Hepatocyte (in vitro differentiated cells): ENCODE measurements around the gene SMAD7. TPM values are rescaled to one million over a fixed set of nuclear protein-coding genes. Genes with fewer than 3 reads are reported as not detected.
A peak's percentile ranks its signal among the peaks of the same experiment; 100 is the strongest.

ENCODE experiments used
- DNase-seq: peaks from one replicate; pipeline ENCODE4 v3.0.0-alpha.2; 2016; ENCODE audit warnings: low spot score
- H2AFZ ChIP-seq: fragments of 200-600 bp; sonication (generic); 2 replicates; pipeline ENCODE4 v1.6.0; 2016; ENCODE audit warnings: antibody characterized with exemption, mild to moderate bottlenecking
- H3K27ac ChIP-seq: fragments of 200-600 bp; sonication (generic); 2 replicates; pipeline ENCODE4 v1.5.1; 2016; ENCODE audit warnings: mild to moderate bottlenecking
- H3K27me3 ChIP-seq: fragments of 200-600 bp; sonication (generic); 2 replicates; pipeline ENCODE4 v1.6.1; 2016
- H3K36me3 ChIP-seq: fragments of 200-600 bp; sonication (generic); replicated peaks from 2 replicates; pipeline ENCODE4 v1.5.1; 2016; ENCODE audit warnings: low read depth; ENCODE audit not compliant: insufficient read depth
- H3K4me1 ChIP-seq: fragments of 200-600 bp; sonication (generic); 2 replicates; pipeline ENCODE4 v1.5.1; 2016; ENCODE audit warnings: mild to moderate bottlenecking, moderate library complexity; ENCODE audit not compliant: insufficient read depth
- H3K4me2 ChIP-seq: fragments of 200-600 bp; sonication (generic); 2 replicates; pipeline ENCODE4 v1.6.0; 2016
- H3K4me3 ChIP-seq: fragments of 200-600 bp; sonication (generic); 2 replicates; pipeline ENCODE4 v1.5.1; 2016; ENCODE audit warnings: mild to moderate bottlenecking
- H3K79me2 ChIP-seq: fragments of 200-600 bp; sonication (generic); 2 replicates; pipeline ENCODE4 v1.6.0; 2017; ENCODE audit warnings: mild to moderate bottlenecking
- H3K9me2 ChIP-seq: fragments of 200-600 bp; sonication (generic); replicated peaks from 2 replicates; pipeline ENCODE4 v1.6.0; 2017; ENCODE audit warnings: mild to moderate bottlenecking; ENCODE audit not compliant: insufficient read depth
- H3K9me3 ChIP-seq: fragments of 200-600 bp; sonication (generic); 2 replicates; pipeline ENCODE4 v1.5.1; 2016; ENCODE audit warnings: low read depth, mild to moderate bottlenecking
- H4K20me1 ChIP-seq: fragments of 200-600 bp; sonication (generic); 2 replicates; pipeline ENCODE4 v1.6.0; 2016; ENCODE audit warnings: mild to moderate bottlenecking; ENCODE audit not compliant: insufficient read depth, poor library complexity, severe bottlenecking
- CTCF ChIP-seq: fragments of 200-600 bp; sonication (generic); IDR thresholded peaks from 2 replicates; pipeline ENCODE4 v1.5.1; 2016; ENCODE audit warnings: antibody characterized with exemption, mild to moderate bottlenecking; ENCODE audit not compliant: poor library complexity
- EZH2 ChIP-seq: fragments of 200-600 bp; sonication (generic); IDR thresholded peaks from 2 replicates; pipeline ENCODE4 v1.6.1; 2016; ENCODE audit warnings: antibody characterized with exemption, mild to moderate bottlenecking, borderline replicate concordance
- EZH2phosphoT487 ChIP-seq: fragments of 200-600 bp; sonication (generic); IDR thresholded peaks from one replicate; pipeline ENCODE4 v1.6.1; 2018; ENCODE audit warnings: antibody characterized with exemption, mild to moderate bottlenecking, low read depth, moderate library complexity; ENCODE audit not compliant: unreplicated experiment, severe bottlenecking
- WGBS: methylation state at CpG from one replicate; pipeline ENCODE4 v1.1.6; 2016; ENCODE audit warnings: low lambda C conversion rate; ENCODE audit errors: missing lambda C conversion rate; 5-methylcytosine and 5-hydroxymethylcytosine counted together
- polyA plus RNA-seq: library from polyadenylated mRNA; unstranded; fragments of >200 nt; fragmentation: Nextera tagmentation; extraction: Ambion mirVana; gene quantifications from 2 replicates; pipeline ENCODE4 v1.2.1, GENCODE V29; 2016
- total RNA-seq: library from RNA; depleted of rRNA; stranded (reverse); fragments of >200 nt; gene quantifications from 2 replicates; pipeline ENCODE4 v1.2.3, GENCODE V29; 2014

SMAD7 gene
- total and polyA plus RNA-seq, 2 experiments from 2014 or later = 65.4 to 71.1 TPM

DNA sequence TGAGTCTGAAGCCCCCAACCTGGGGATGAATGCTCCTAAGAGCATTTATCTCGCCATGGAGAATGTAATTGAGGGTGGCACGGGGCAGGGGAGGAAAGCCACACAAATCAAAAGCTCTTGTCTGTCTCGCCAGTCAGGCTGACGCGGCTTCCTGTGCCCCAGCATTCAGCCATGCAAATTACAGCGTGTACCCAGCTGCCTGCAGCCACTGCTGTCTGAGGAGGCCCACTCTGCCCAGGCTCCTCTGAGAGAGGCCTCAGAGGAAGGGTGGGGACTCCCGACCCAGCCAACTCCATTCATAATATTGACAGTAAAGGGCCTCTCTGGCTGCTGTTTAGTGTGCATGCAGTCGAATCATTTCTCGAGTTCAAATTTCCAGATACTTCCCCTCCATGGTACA, 22.0 kb downstream of the SMAD7 start:
- no peaks in the 10 kb centered on the region for H3K9me2 ChIP-seq
- H4K20me1 ChIP-seq = peaks cover 84% of the 10 kb centered on the region
- H3K27ac ChIP-seq = peak overlapping the region; percentile 94
- DNase-seq = peak; percentile 81
- peaks cover 93% of the 10 kb centered on the region for H3K79me2 ChIP-seq
- no peaks in the 10 kb centered on the region for H3K36me3 ChIP-seq
- 11% methylated on average over 9 of the region's 9 CpGs for WGBS
- TF ChIP-seq EZH2phosphoT487 = no peak
- no peak for TF ChIP-seq EZH2
- no peak for TF ChIP-seq CTCF
- no peak overlapping the region for H2AFZ ChIP-seq
- peaks cover 94% of the 10 kb centered on the region for H3K4me1 ChIP-seq
- H3K4me2 ChIP-seq = peak overlapping the region; percentile 72
- no peak overlapping the region for H3K4me3 ChIP-seq
- H3K9me3 ChIP-seq = no peaks in the 10 kb centered on the region
- no peaks in the 10 kb centered on the region for H3K27me3 ChIP-seq

DNA sequence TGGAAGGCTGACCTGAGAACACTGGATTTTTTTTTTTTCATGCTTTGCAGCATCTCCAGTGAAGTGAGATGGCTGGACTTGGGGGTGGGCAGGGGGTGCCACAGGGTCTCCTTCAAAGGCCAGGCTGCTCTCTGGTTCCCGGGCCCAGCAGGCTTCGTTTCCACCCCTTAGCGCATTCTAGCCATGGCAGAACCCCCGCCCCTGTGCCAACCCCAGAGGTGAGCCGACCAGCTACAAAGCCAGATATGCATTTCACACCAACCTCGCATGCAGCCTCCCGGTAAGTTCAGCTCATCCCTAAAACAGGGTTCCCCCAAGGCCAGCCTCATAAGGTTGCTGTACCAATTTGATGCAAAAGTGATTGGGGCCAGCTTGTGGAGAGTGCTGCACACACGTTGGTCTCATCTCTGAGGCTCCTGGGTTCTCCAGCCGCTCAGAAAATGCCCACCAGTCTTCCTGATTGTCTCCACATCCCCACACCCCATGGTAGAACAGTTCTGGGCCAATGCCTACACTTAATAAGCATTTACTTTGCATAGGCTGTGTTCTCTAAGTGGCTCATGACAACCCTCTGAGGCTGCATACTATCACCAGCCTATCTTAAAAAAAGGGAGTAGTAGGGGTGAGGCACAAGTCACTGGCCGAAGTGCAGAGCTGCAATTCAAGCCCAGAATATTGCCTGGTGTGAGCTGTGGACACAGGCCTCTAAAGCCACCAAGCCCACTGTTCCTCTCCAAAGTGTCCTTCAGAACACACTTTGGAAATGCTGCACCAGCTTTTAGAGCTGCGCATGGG, 23.3 kb downstream of the SMAD7 start:
- peaks cover 83% of the 10 kb centered on the region for H4K20me1 ChIP-seq
- no peaks in the 10 kb centered on the region for H3K27me3 ChIP-seq
- peak overlapping the region; percentile 94 for H3K27ac ChIP-seq
- H3K4me2 ChIP-seq = peak overlapping the region; percentile 72
- DNase-seq = no peak
- no peaks in the 10 kb centered on the region for H3K9me3 ChIP-seq
- H3K4me3 ChIP-seq = no peak overlapping the region
- TF ChIP-seq CTCF (no peak), EZH2phosphoT487 (no peak), EZH2 (no peak)
- H3K9me2 ChIP-seq = no peaks in the 10 kb centered on the region
- peaks cover 93% of the 10 kb centered on the region for H3K4me1 ChIP-seq
- WGBS = 81% methylated on average over 11 of the region's 11 CpGs
- H2AFZ ChIP-seq = no peak overlapping the region
- H3K79me2 ChIP-seq = peaks cover 91% of the 10 kb centered on the region
- H3K36me3 ChIP-seq = no peaks in the 10 kb centered on the region

DNA sequence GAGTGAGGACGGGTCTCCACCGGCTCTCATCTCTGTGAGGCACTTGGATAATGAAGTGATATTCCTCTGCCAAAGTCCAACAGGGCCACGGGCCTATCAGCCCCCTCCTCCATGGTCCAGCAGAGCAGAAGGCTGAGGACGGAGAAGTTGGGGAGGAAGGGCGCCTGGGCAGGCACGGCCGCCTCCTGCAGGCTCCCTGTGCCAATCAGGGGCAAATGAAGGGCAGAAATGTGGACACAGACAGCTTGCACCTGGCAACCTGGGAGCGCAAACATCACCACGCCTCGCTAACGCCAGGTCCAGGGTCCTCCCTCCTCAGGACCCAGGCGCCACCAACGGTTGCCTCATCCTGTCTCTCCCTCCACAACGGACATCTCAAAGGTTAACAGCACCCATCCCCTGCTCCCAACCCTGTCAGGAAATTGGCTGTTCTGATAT, 24.3 kb downstream of the SMAD7 start:
- Histone ChIP-seq H4K20me1 (peaks cover 83% of the 10 kb centered on the region), H2AFZ (no peak overlapping the region), H3K36me3 (no peaks in the 10 kb centered on the region), H3K27ac (peak overlapping the region; percentile 94), H3K27me3 (no peaks in the 10 kb centered on the region), H3K79me2 (peaks cover 91% of the 10 kb centered on the region), H3K9me3 (no peaks in the 10 kb centered on the region), H3K4me3 (no peak overlapping the region), H3K4me1 (peaks cover 88% of the 10 kb centered on the region), H3K4me2 (peak overlapping the region; percentile 17), H3K9me2 (no peaks in the 10 kb centered on the region)
- WGBS = 60% methylated on average over 14 of the region's 14 CpGs
- no peak for DNase-seq
- TF ChIP-seq EZH2 = no peak
- no peak for TF ChIP-seq EZH2phosphoT487
- TF ChIP-seq CTCF = no peak
